Lower leg skin (tissue), 4 donors: ENCODE data around the gene TMC3. TPM values are rescaled to one million over a fixed set of nuclear protein-coding genes. Genes with fewer than 3 reads are reported as not detected.

Experiments
- DNase-seq, 2 donors: peaks; one replicate each; pipeline ENCODE4 v3.0.0-alpha.2; 2019; ENCODE audit warnings: low spot score in 2 of 2
- H3K4me3 ChIP-seq: fragments of 200-600 bp; sonication (generic); 2 replicates; pipeline ENCODE4 v1.5.1; 2017; ENCODE audit warnings: mild to moderate bottlenecking, low read depth; ENCODE audit not compliant: poor library complexity, severe bottlenecking
- CTCF ChIP-seq, 3 donors: fragments of 450-650 bp; IDR thresholded peaks; one replicate each; pipeline ENCODE4 v1.5.1; 2016; ENCODE audit warnings: antibody characterized with exemption in 3 of 3, mild to moderate bottlenecking in 3 of 3, moderate library complexity in 2 of 3
- POLR2A ChIP-seq, 2 donors: fragments of 450-650 bp; IDR thresholded peaks; one replicate each; pipeline ENCODE4 v1.6.1; 2016 to 2017; ENCODE audit warnings: antibody characterized with exemption in 2 of 2, mild to moderate bottlenecking in 1 of 2, moderate library complexity in 1 of 2
- WGBS, 2 donors: methylation state at CpG; one replicate each; pipeline ENCODE4 v1.1.5; 2018; 5-methylcytosine and 5-hydroxymethylcytosine counted together
- intact Hi-C: fragments of 100-400 bp; cut with DNase I; formaldehyde crosslinking; loops from one replicate; pipeline ENCODE4 v1.15.0; 2023; ENCODE audit warnings: low total_unique reads
- total RNA-seq, 4 donors: library from RNA; depleted of rRNA; stranded (reverse); fragments of >200 nt; gene quantifications; one replicate each; pipeline ENCODE4 v1.1.0, GENCODE V29; 2016

Gene TMC3
- total RNA-seq, 4 donors from 2014 or later: 0.05 to 0.10 TPM; not detected in 2

GRCh38 chr15:81296186-81296585 lies 77.8 kb downstream of the TMC3 start:
- no peak overlapping the region for H3K4me3 ChIP-seq

GRCh38 chr15:81295486-81296121 lies 78.4 kb downstream of the TMC3 start:
- 60 to 77% methylated on average over 5 of the region's 5 CpGs for WGBS, 2 donors
- intact Hi-C loops: no loop called here
- no peak for DNase-seq
- TF ChIP-seq CTCF (IDR thresholded peaks at IDR 0.05) (no peak), POLR2A (IDR thresholded peaks at IDR 0.05) (no peak)
- H3K4me3 ChIP-seq: no peak overlapping the region

More at GRCh38 chr15:81296186-81296585, 77.8 kb downstream of the TMC3 start:
- intact Hi-C loops: no loop called here
- WGBS, 2 donors: 58 to 88% methylated on average over 2 of the region's 2 CpGs
- TF ChIP-seq POLR2A (IDR thresholded peaks at IDR 0.05) (no peak), CTCF (IDR thresholded peaks at IDR 0.05) (no peak)
- no peak for DNase-seq

GRCh38 chr15:81294516-81294880 lies 79.5 kb downstream of the TMC3 start:
- no peak for TF ChIP-seq CTCF (IDR thresholded peaks at IDR 0.05)
- TF ChIP-seq POLR2A (IDR thresholded peaks at IDR 0.05): no peak
- intact Hi-C loops: no loop called here
- 54 to 57% methylated on average over 6 of the region's 6 CpGs for WGBS, 2 donors
- no peak for DNase-seq
- no peak overlapping the region for H3K4me3 ChIP-seq

GRCh38 chr15:81293728-81294515 lies 80.1 kb downstream of the TMC3 start:
- 61 to 62% methylated on average over 9 of the region's 9 CpGs for WGBS, 2 donors
- intact Hi-C loops: no loop called here
- H3K4me3 ChIP-seq: no peak overlapping the region
- no peak for DNase-seq
- TF ChIP-seq POLR2A (IDR thresholded peaks at IDR 0.05) (no peak), CTCF (IDR thresholded peaks at IDR 0.05) (no peak)

- intact Hi-C loops: no loop called here
- DNase-seq: no peak
- TF ChIP-seq POLR2A (IDR thresholded peaks at IDR 0.05): no peak
- H3K4me3 ChIP-seq: no peak overlapping the region
- 82 to 87% methylated on average over 12 of the region's 12 CpGs for WGBS, 2 donors
Measured at GRCh38 chr15:81292523-81293001, 81.5 kb downstream of the TMC3 start.

- no peak for DNase-seq
- no peak overlapping the region for H3K4me3 ChIP-seq
- intact Hi-C loops: no loop called here
- no peak for TF ChIP-seq CTCF (IDR thresholded peaks at IDR 0.05)
- TF ChIP-seq POLR2A (IDR thresholded peaks at IDR 0.05): no peak
- WGBS, 2 donors: 83 to 85% methylated on average over 5 of the region's 5 CpGs
Measured at GRCh38 chr15:81291916-81292522, 82.0 kb downstream of the TMC3 start.
